Adrenal gland (tissue), 12 donors: Measurements from ENCODE around the gene SAMM50. TPM values are rescaled to one million over a fixed set of nuclear protein-coding genes. Genes with fewer than 3 reads are reported as not detected.

Experiments
- DNase-seq, 7 donors: peaks; one replicate each; pipeline ENCODE4 v3.0.0-alpha.2; 2019 to 2020
- H3K27ac ChIP-seq, 5 donors: fragments of 200-600 bp; sonication (generic) in 4 of 5; 1 replicate in 3 of 5; 2 replicates in 2 of 5; pipeline versions ENCODE4 v1.5.1 to v1.8.0; 2016 to 2020; ENCODE audit warnings: mild to moderate bottlenecking in 1 of 5
- H3K27me3 ChIP-seq: fragments of 200-600 bp; 2 replicates; pipeline ENCODE4 v1.8.0; 2021
- H3K36me3 ChIP-seq, 2 donors: fragments of 200-600 bp; replicated peaks in 1 of 2; 1 replicate in 1 of 2; 2 replicates in 1 of 2; pipeline versions ENCODE4 v1.5.1 to v1.8.0; 2018 to 2022
- H3K4me1 ChIP-seq, 2 donors: fragments of 200-600 bp; replicated peaks in 1 of 2; 1 replicate in 1 of 2; 2 replicates in 1 of 2; pipeline versions ENCODE4 v1.5.1 to v1.8.0; 2018 to 2021
- H3K4me3 ChIP-seq, 4 donors: fragments of 200-600 bp; sonication (generic) in 3 of 4; one replicate each; pipeline ENCODE4 v1.5.1; 2016 to 2018
- H3K9me3 ChIP-seq, 3 donors: fragments of 200-600 bp; sonication (generic) in 1 of 3; replicated peaks in 1 of 3; 1 replicate in 2 of 3; 2 replicates in 1 of 3; pipeline versions ENCODE4 v1.5.1 to v1.8.0; 2016 to 2021
- CTCF ChIP-seq, 6 experiments: fragments of 450-650 bp in 4 of 6; fragments of 200-600 bp in 2 of 6; sonication (generic) in 1 of 6; IDR thresholded peaks; 1 replicate in 5 of 6; 2 replicates in 1 of 6; pipeline versions ENCODE4 v1.5.1 to v1.8.0; 2016 to 2021; ENCODE audit warnings: antibody characterized with exemption in 6 of 6, mild to moderate bottlenecking in 2 of 6, moderate library complexity in 1 of 6
- POLR2A ChIP-seq, 2 donors: fragments of 450-650 bp; IDR thresholded peaks; one replicate each; pipeline ENCODE4 v1.6.1; 2017; ENCODE audit warnings: antibody characterized with exemption in 2 of 2, mild to moderate bottlenecking in 2 of 2, moderate library complexity in 1 of 2
- WGBS, 4 donors: extraction: QIAGEN DNeasy Blood & Tissue Kit in 2 of 4; methylation state at CpG; one replicate each; pipeline versions ENCODE4 v1.1.5 to v1.1.7; 2013 to 2017; 5-methylcytosine and 5-hydroxymethylcytosine counted together
- intact Hi-C, 2 donors: fragments of 100-400 bp; cut with DNase I; formaldehyde crosslinking; loops; one replicate each; pipeline versions ENCODE4 v1.14.1 to v1.15.0; 2022 to 2023
- polyA plus RNA-seq, 3 donors: library from polyadenylated mRNA; stranded (reverse); fragments of 200-250 nt in 2 of 3; fragments of 350-450 nt in 1 of 3; fragmentation: Illumina TruSeq in 1 of 3; extraction: RNeasy Lipid Tissue Mini Kit (QIAGEN cat#74804) in 1 of 3; gene quantifications; one replicate each; pipeline ENCODE4 v1.2.3, GENCODE V29; 2013 to 2014
- total RNA-seq, 9 donors: library from RNA; depleted of rRNA in 4 of 9; stranded (reverse); fragments of >200 nt in 4 of 9; fragments of 120-200 nt in 1 of 9; fragmentation: NEBNext Ultra II Directional in 1 of 9; extraction: Animal tissue kit (Norgen Biotek cat#: 25700) in 1 of 9; gene quantifications; one replicate each; pipeline versions ENCODE4 v1.1.0 to v1.2.4, GENCODE V29; 2013 to 2023
- donor health status: healthy with polysubstance abuse.
- donor health status: Bipolar disorder and iron deficiency.
- donor health status: DM: yes; HTN: yes; CAD: no.
- donor health status: DM: no; HTN: no; CAD: no.
- donor health status: DM: no; HTN: no; CAD: no.
- donor health status: DM: yes; HTN: yes; CAD: no.

Gene SAMM50
- total and polyA plus RNA-seq, 12 donors, result 15.8 to 91.5 (median 57.2) TPM

- Histone ChIP-seq H3K27ac (no peak overlapping the region), H3K27me3 (no peaks in the 10 kb centered on the region), H3K9me3 (no peaks in the 10 kb centered on the region), H3K4me1 (peaks cover 4% of the 10 kb centered on the region in 2 donors), H3K36me3 (no peaks in the 10 kb centered on the region), H3K4me3 (no peak overlapping the region)
- no peak for TF ChIP-seq CTCF (IDR thresholded peaks at IDR 0.05)
- no peak for TF ChIP-seq POLR2A (IDR thresholded peaks at IDR 0.05)
- intact Hi-C loops, result no loop called here
- WGBS, 4 donors, result 85 to 94% (median 88%) methylated on average over 6 of the region's 6 CpGs
- DNase-seq, result no peak
Measured at GRCh38 chr22:43928908-43929307, 26.3 kb upstream of the SAMM50 start.

GRCh38 chr22:43931771-43932170, 23.5 kb upstream of the SAMM50 start:
- no peak for DNase-seq
- no peak for TF ChIP-seq POLR2A (IDR thresholded peaks at IDR 0.05)
- no peak for TF ChIP-seq CTCF (IDR thresholded peaks at IDR 0.05)
- Histone ChIP-seq H3K36me3 (no peaks in the 10 kb centered on the region), H3K4me3 (no peak overlapping the region), H3K9me3 (no peaks in the 10 kb centered on the region), H3K4me1 (no peaks in the 10 kb centered on the region), H3K27ac (no peak overlapping the region), H3K27me3 (no peaks in the 10 kb centered on the region)
- 75 to 84% (median 80%) methylated on average over 3 to 4 of the region's 4 CpGs for WGBS, 4 donors
- intact Hi-C loops, result no loop called here

GRCh38 chr22:43941449-43941848, 13.8 kb upstream of the SAMM50 start:
- H3K36me3 ChIP-seq, result no peaks in the 10 kb centered on the region
- no peak overlapping the region for H3K27ac ChIP-seq
- TF ChIP-seq CTCF (IDR thresholded peaks at IDR 0.05) (no peak), POLR2A (IDR thresholded peaks at IDR 0.05) (no peak)
- intact Hi-C loops, result no loop called here
- no peak overlapping the region for H3K4me3 ChIP-seq
- H3K27me3 ChIP-seq, result no peaks in the 10 kb centered on the region
- DNase-seq, result no peak
- H3K4me1 ChIP-seq, result no peaks in the 10 kb centered on the region
- WGBS, 4 donors, result 79 to 84% (median 83%) methylated on average over 6 of the region's 6 CpGs
- H3K9me3 ChIP-seq, result no peaks in the 10 kb centered on the region

GRCh38 chr22:43944670-43945430, 10.4 kb upstream of the SAMM50 start:
- intact Hi-C loops, result no loop called here
- 90 to 96% (median 92%) methylated on average over 15 to 20 of the region's 20 CpGs for WGBS, 4 donors
- Histone ChIP-seq H3K4me3 (no peak overlapping the region), H3K9me3 (no peaks in the 10 kb centered on the region), H3K27ac (no peak overlapping the region), H3K36me3 (no peaks in the 10 kb centered on the region), H3K27me3 (no peaks in the 10 kb centered on the region), H3K4me1 (no peaks in the 10 kb centered on the region)
- no peak for DNase-seq
- no peak for TF ChIP-seq CTCF (IDR thresholded peaks at IDR 0.05)
- no peak for TF ChIP-seq POLR2A (IDR thresholded peaks at IDR 0.05)
